ENCODE measurements around the gene PSME3IP1. TPM values are rescaled to one million over a fixed set of nuclear protein-coding genes. Genes with fewer than 3 reads are reported as not detected.

Gene PSME3IP1
- total and polyA plus RNA-seq, 2 of the 4 experiments (the other 2 are of a cell fraction), result 50.2 to 75.2 TPM

- Histone ChIP-seq H3K9ac (ENCODE audit: low read depth, low read length) (no peak overlapping the region), H3K4me2 (ENCODE audit: low read depth, low read length) (no peak overlapping the region), H2AFZ (replicated peaks; ENCODE audit: low read length, poor library complexity) (no peak overlapping the region), H3K9me1 (ENCODE audit: insufficient read depth, low read length) (peaks cover 6% of the 10 kb centered on the region), H3K4me1 (ENCODE audit: control insufficient read depth, insufficient read depth, low read length) (no peaks in the 10 kb centered on the region), H2AK5ac (ENCODE audit: low read depth, low read length) (no peak overlapping the region), H4K20me1 (ENCODE audit: insufficient read depth, low read length) (no peaks in the 10 kb centered on the region; the same call in 1 of the 2 replicates), H3K4me3 (ENCODE audit: insufficient read depth, low read depth, low read length) (no peak overlapping the region), H3K14ac (replicated peaks; ENCODE audit: low read depth, low read length) (no peak overlapping the region), H3K56ac (ENCODE audit: extremely low read depth, insufficient read depth, low read length) (no peak overlapping the region), H3K79me1 (ENCODE audit: low read depth in 1 of 2, low read length in 2 of 2) (peaks cover 15 to 32% of the 10 kb centered on the region in 2 experiments; a peak in 3 of 4 replicates), H2AK9ac (replicated peaks; ENCODE audit: low read depth, low read length, poor library complexity) (no peak overlapping the region), H3K36me3 (ENCODE audit: control insufficient read depth, insufficient read depth, low read length) (peaks cover 43% of the 10 kb centered on the region), H2BK20ac (ENCODE audit: low read depth, low read length) (no peak overlapping the region), H3K27ac (ENCODE audit: insufficient read depth, low read length) (no peak overlapping the region), H2BK15ac (ENCODE audit: low read depth, low read length) (no peak overlapping the region), H3K4ac (ENCODE audit: low read depth, low read length) (no peak overlapping the region), H3K27me3 (ENCODE audit: control insufficient read depth, insufficient read depth, low read length) (no peaks in the 10 kb centered on the region), H2BK120ac (ENCODE audit: low read depth, low read length) (no peak overlapping the region), H4K5ac (ENCODE audit: low read depth, low read length) (no peak overlapping the region), H4K8ac (ENCODE audit: low read depth in 2 of 2, low read length in 2 of 2) (no peak overlapping the region), H2BK5ac (ENCODE audit: low read depth, low read length, poor library complexity, severe bottlenecking) (no peak overlapping the region), H3K18ac (ENCODE audit: low read depth, low read length) (no peak overlapping the region), H4K91ac (ENCODE audit: insufficient read depth, low read depth, low read length) (no peak overlapping the region), H3K9me3 (ENCODE audit: control insufficient read depth, insufficient read depth, low read length) (peaks cover under 1% of the 10 kb centered on the region; the same call in 1 of the 2 replicates), H3K23ac (ENCODE audit: low read depth, low read length) (no peak overlapping the region)
- dilution Hi-C loops (cut with HindIII; ENCODE audit: low sequenced_read_pairs, unreplicated experiment), result no loop called here
- CTCF ChIA-PET, result no interaction called here
- TF ChIP-seq BHLHE40 (IDR thresholded peaks at IDR 0.05; ENCODE audit: low read depth, low read length) (no peak), MXI1 (IDR thresholded peaks at IDR 0.05; ENCODE audit: borderline replicate concordance, low read depth, low read length) (no peak), RAD21 (IDR thresholded peaks at IDR 0.05; ENCODE audit: low read length) (no peak), POLR2A (IDR thresholded peaks at IDR 0.05; ENCODE audit: low read depth, low read length) (no peak), FOS (IDR thresholded peaks at IDR 0.05; ENCODE audit: low read depth, low read length) (no peak), CHD1 (IDR thresholded peaks at IDR 0.05; ENCODE audit: low read depth, low read length) (no peak), MAFK (IDR thresholded peaks at IDR 0.05; ENCODE audit: low read depth, low read length) (no peak), RCOR1 (IDR thresholded peaks at IDR 0.05; ENCODE audit: insufficient replicate concordance, low read length) (no peak), NFE2L2 (IDR thresholded peaks at IDR 0.05; ENCODE audit: low read depth, low read length) (no peak), ELK1 (IDR thresholded peaks at IDR 0.05; ENCODE audit: borderline replicate concordance, low read depth, low read length) (no peak), RFX5 (IDR thresholded peaks at IDR 0.05; ENCODE audit: low read depth, low read length) (no peak)
- TF ChIP-seq, protein P1, sequence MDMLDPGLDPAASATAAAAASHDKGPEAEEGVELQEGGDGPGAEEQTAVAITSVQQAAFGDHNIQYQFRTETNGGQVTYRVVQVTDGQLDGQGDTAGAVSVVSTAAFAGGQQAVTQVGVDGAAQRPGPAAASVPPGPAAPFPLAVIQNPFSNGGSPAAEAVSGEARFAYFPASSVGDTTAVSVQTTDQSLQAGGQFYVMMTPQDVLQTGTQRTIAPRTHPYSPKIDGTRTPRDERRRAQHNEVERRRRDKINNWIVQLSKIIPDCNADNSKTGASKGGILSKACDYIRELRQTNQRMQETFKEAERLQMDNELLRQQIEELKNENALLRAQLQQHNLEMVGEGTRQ (IDR thresholded peaks at IDR 0.05; ENCODE audit: low read depth, low read length), result no peak
- TF ChIP-seq, protein P2, sequence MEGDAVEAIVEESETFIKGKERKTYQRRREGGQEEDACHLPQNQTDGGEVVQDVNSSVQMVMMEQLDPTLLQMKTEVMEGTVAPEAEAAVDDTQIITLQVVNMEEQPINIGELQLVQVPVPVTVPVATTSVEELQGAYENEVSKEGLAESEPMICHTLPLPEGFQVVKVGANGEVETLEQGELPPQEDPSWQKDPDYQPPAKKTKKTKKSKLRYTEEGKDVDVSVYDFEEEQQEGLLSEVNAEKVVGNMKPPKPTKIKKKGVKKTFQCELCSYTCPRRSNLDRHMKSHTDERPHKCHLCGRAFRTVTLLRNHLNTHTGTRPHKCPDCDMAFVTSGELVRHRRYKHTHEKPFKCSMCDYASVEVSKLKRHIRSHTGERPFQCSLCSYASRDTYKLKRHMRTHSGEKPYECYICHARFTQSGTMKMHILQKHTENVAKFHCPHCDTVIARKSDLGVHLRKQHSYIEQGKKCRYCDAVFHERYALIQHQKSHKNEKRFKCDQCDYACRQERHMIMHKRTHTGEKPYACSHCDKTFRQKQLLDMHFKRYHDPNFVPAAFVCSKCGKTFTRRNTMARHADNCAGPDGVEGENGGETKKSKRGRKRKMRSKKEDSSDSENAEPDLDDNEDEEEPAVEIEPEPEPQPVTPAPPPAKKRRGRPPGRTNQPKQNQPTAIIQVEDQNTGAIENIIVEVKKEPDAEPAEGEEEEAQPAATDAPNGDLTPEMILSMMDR (conservative IDR thresholded peaks at IDR 0.05; ENCODE audit: low read depth, low read length), result no peak
- ATAC-seq (ENCODE audit: low read depth), result no peak
- in situ Hi-C loops (cut with MboI; ENCODE audit: low sequenced_read_pairs), result no loop called here
- intact Hi-C loops (cut with micrococcal nuclease), result no loop called here
- DNase-seq, result no peak
- BruUV-seq (replicated peaks), result no TSS peak
- POLR2A ChIA-PET (ENCODE audit: unreplicated experiment), result no interaction called here
- 100% methylated on average over 3 of the region's 5 CpGs; no CpG with 5 or more reads in 1 of the 2 experiments for WGBS, 2 experiments (ENCODE audit: extremely low coverage in 2 of 2, insufficient read length in 1 of 2)
Measured at GRCh38 chr16:57209780-57210179, 23.9 kb upstream of the PSME3IP1 start.
